Measurements from ENCODE around the gene SLC7A5. TPM values are rescaled to one million over a fixed set of nuclear protein-coding genes. Genes with fewer than 3 reads are reported as not detected.
"Not testable (repeated sequence)": the region's sequence is repeated elsewhere in the genome, so short reads cannot be mapped to it uniquely, and the experiment has no call there.

The SLC7A5 gene
- polyA plus RNA-seq, 4 donors: 3.6 to 82.2 (median 8.6) TPM

DNA sequence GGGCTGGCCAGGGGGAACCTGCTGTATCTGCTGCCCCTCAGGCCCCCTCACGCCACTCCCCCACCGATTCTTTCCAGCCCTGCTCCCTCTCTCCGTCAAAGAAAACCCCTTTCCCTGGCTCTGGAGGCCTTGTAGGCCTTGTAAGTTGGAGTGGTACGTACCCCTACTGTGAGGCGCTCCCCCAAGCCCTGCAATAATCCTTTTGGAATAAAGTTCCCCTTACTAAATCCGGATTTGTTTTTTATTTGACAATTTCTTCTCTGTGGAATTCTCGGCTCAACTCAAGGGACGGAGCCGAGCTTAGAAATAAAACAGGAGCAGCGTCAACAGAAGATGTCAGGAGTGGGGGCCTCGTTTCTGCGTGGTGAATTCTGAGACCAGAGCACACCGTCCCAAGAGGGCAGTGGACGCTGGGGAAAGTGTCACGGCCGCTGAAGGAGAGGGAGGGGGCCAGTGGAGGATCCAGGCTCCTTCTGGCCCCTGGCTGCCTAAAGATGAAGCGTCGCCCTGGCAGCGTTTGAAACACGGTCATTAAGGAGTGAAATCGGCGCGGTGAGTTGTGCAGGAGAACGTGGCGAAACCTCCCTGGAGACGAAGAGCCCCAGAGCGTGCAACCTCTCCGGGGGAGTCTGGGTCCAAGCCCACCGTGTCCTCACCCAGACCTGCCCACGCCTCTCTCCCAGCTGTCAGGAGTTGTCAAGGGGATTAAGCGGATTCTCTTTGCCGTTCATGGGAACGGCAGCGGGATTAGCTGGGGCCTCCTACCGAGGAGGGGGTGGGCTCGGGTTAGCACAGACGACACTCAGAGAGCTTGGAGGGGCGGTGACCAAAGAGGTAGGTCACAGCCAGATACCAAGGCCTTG is 47.0 kb downstream of the SLC7A5 start:
- WGBS, 3 donors: 69 to 87% (median 83%) methylated on average over 38 of the region's 38 CpGs
- DNase-seq (no peak), FAIRE-seq (no peak)
- no peaks in the 10 kb centered on the region for H3K4me1 ChIP-seq (ENCODE audit: control insufficient read depth in 3 of 3, insufficient read depth in 2 of 3, low read depth in 1 of 3, low read length in 2 of 3)
- peaks cover 0 to 15% of the 10 kb centered on the region in 2 donors for H3K9me3 ChIP-seq (ENCODE audit: control insufficient read depth in 2 of 2, insufficient read depth in 1 of 2, low read depth in 1 of 2, low read length in 1 of 2)
- H3K27ac ChIP-seq (ENCODE audit: low read depth in 1 of 3, low read length in 2 of 3): no peak overlapping the region
- H3K4me3 ChIP-seq (ENCODE audit: low read depth in 1 of 3, low read length in 3 of 3): no peak overlapping the region
- H3K27me3 ChIP-seq (ENCODE audit: control insufficient read depth in 3 of 3, insufficient read depth in 3 of 3, low read length in 3 of 3): no peaks in the 10 kb centered on the region
- no peaks in the 10 kb centered on the region for H3K36me3 ChIP-seq (ENCODE audit: control insufficient read depth in 3 of 3, insufficient read depth in 2 of 3, low read depth in 1 of 3, low read length in 3 of 3)

- H3K4me3 ChIP-seq (ENCODE audit: low read depth in 1 of 3, low read length in 3 of 3): no peak overlapping the region
- peaks cover 0 to 23% of the 10 kb centered on the region in 2 donors for H3K9me3 ChIP-seq (ENCODE audit: control insufficient read depth in 2 of 2, insufficient read depth in 1 of 2, low read depth in 1 of 2, low read length in 1 of 2)
- DNase-seq (no peak), FAIRE-seq (no peak)
- no peaks in the 10 kb centered on the region for H3K4me1 ChIP-seq (ENCODE audit: control insufficient read depth in 3 of 3, insufficient read depth in 2 of 3, low read depth in 1 of 3, low read length in 2 of 3)
- no peaks in the 10 kb centered on the region for H3K36me3 ChIP-seq (ENCODE audit: control insufficient read depth in 3 of 3, insufficient read depth in 2 of 3, low read depth in 1 of 3, low read length in 3 of 3)
- WGBS, 3 donors: 67 to 83% (median 68%) methylated on average over 18 of the region's 18 CpGs
- no peak overlapping the region for H3K27ac ChIP-seq (ENCODE audit: low read depth in 1 of 3, low read length in 2 of 3)
- H3K27me3 ChIP-seq (ENCODE audit: control insufficient read depth in 3 of 3, insufficient read depth in 3 of 3, low read length in 3 of 3): no peaks in the 10 kb centered on the region
Observed at GRCh38 chr16:87821376-87822107, 47.8 kb downstream of the SLC7A5 start.

GRCh38 chr16:87819983-87820382 is 49.3 kb downstream of the SLC7A5 start:
- FAIRE-seq (no peak), DNase-seq (no peak)
- no peaks in the 10 kb centered on the region for H3K4me1 ChIP-seq (ENCODE audit: control insufficient read depth in 3 of 3, insufficient read depth in 2 of 3, low read depth in 1 of 3, low read length in 2 of 3)
- no peaks in the 10 kb centered on the region for H3K36me3 ChIP-seq (ENCODE audit: control insufficient read depth in 3 of 3, insufficient read depth in 2 of 3, low read depth in 1 of 3, low read length in 3 of 3)
- H3K27me3 ChIP-seq (ENCODE audit: control insufficient read depth in 3 of 3, insufficient read depth in 3 of 3, low read length in 3 of 3): no peaks in the 10 kb centered on the region
- H3K4me3 ChIP-seq (ENCODE audit: low read depth in 1 of 3, low read length in 3 of 3): no peak overlapping the region
- 87 to 91% (median 90%) methylated on average over 17 of the region's 17 CpGs for WGBS, 3 donors
- peaks cover 0 to 28% of the 10 kb centered on the region in 2 donors for H3K9me3 ChIP-seq (ENCODE audit: control insufficient read depth in 2 of 2, insufficient read depth in 1 of 2, low read depth in 1 of 2, low read length in 1 of 2)
- no peak overlapping the region for H3K27ac ChIP-seq (ENCODE audit: low read depth in 1 of 3, low read length in 2 of 3)

DNA sequence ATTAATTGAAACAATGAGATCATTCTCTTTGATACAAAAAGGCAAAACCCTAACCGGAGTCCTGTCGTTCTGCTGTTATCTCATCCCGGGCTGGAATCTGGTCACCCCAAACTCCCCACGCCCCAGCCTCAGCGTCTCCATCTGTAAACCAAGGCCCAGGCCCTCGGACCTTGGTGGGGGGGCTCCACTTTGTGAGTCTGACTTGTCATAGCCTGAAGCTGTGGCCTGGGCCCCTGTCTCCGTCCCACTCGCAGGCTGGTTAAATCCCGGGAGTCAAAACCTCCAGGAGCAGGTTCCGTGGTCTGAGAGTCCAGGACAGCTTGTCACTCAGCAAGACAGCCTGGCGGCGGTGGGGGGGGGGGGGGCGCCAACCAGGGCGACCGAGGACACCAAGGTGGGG is 50.0 kb downstream of the SLC7A5 start:
- H3K27ac ChIP-seq (ENCODE audit: low read depth in 1 of 3, low read length in 2 of 3): no peak overlapping the region
- H3K4me1 ChIP-seq (ENCODE audit: control insufficient read depth in 3 of 3, insufficient read depth in 2 of 3, low read depth in 1 of 3, low read length in 2 of 3): no peaks in the 10 kb centered on the region
- 88 to 93% (median 92%) methylated on average over 15 of the region's 15 CpGs for WGBS, 3 donors
- H3K9me3 ChIP-seq (ENCODE audit: control insufficient read depth in 2 of 2, insufficient read depth in 1 of 2, low read depth in 1 of 2, low read length in 1 of 2): peaks cover 0 to 28% of the 10 kb centered on the region in 2 donors
- H3K27me3 ChIP-seq (ENCODE audit: control insufficient read depth in 3 of 3, insufficient read depth in 3 of 3, low read length in 3 of 3): no peaks in the 10 kb centered on the region
- H3K36me3 ChIP-seq (ENCODE audit: control insufficient read depth in 3 of 3, insufficient read depth in 2 of 3, low read depth in 1 of 3, low read length in 3 of 3): no peaks in the 10 kb centered on the region
- DNase-seq (no peak), FAIRE-seq (no peak)
- H3K4me3 ChIP-seq (ENCODE audit: low read depth in 1 of 3, low read length in 3 of 3): no peak overlapping the region

DNA sequence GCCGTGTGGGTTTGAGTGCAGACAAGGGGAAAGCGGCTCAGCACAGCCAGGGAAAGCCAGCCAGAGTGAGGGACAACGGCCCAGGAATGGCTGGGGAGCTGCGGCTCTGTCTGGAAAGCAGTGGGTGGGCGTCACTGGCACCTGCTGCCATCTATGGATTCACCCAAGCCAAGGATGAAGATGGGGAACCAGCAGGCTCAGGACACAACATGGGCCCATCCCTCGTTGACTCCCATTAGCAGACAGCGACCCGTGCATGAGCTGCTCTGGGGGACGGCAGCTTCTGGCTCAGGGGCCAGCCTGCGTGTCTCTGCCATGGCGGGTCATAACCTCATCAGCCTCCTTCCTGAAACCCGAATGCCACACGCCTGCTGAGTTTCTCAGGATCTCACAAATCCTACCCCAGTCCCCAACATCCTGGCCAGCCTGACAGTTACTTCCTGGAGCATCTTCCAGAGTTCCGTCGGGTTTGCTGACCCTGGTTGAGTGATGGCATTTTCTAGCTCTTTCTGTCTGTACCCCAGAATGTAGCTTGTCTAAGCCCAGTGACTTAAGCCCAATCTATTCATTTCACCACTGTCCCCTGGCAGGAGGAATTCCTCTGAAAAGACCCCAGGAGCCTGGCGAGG is 50.7 kb downstream of the SLC7A5 start:
- FAIRE-seq (no peak), DNase-seq (no peak)
- no peaks in the 10 kb centered on the region for H3K27me3 ChIP-seq (ENCODE audit: control insufficient read depth in 3 of 3, insufficient read depth in 3 of 3, low read length in 3 of 3)
- H3K4me1 ChIP-seq (ENCODE audit: control insufficient read depth in 3 of 3, insufficient read depth in 2 of 3, low read depth in 1 of 3, low read length in 2 of 3): no peaks in the 10 kb centered on the region
- H3K9me3 ChIP-seq (ENCODE audit: control insufficient read depth in 2 of 2, insufficient read depth in 1 of 2, low read depth in 1 of 2, low read length in 1 of 2): peaks cover 0 to 28% of the 10 kb centered on the region in 2 donors
- WGBS, 3 donors: 88 to 96% (median 92%) methylated on average over 15 to 16 of the region's 16 CpGs
- no peak overlapping the region for H3K27ac ChIP-seq (ENCODE audit: low read depth in 1 of 3, low read length in 2 of 3)
- H3K4me3 ChIP-seq (ENCODE audit: low read depth in 1 of 3, low read length in 3 of 3): no peak overlapping the region
- H3K36me3 ChIP-seq (ENCODE audit: control insufficient read depth in 3 of 3, insufficient read depth in 2 of 3, low read depth in 1 of 3, low read length in 3 of 3): no peaks in the 10 kb centered on the region

DNA sequence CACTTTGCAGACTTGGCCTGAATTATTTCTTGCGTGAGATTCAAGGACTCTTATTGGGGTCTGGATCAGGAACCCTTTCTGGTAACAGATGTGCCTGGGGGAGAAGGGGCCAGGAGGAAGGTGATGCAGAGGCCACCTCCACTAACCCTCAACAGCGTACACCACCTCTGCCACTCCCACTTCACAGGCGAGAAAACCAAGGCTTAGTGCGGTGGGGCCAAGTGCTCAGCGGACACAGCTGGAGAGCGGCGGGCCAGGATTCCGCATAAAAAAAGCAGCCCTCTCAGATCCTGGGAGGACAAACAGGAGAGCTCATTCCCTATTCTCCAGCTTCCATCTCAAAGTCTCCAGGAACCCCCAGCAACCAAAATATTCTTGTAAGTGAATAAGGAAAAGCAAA is 51.4 kb downstream of the SLC7A5 start:
- no peak overlapping the region for H3K4me3 ChIP-seq (ENCODE audit: low read depth in 1 of 3, low read length in 3 of 3)
- FAIRE-seq (no peak), DNase-seq (no peak)
- H3K27ac ChIP-seq (ENCODE audit: low read depth in 1 of 3, low read length in 2 of 3): no peak overlapping the region
- no peaks in the 10 kb centered on the region for H3K27me3 ChIP-seq (ENCODE audit: control insufficient read depth in 3 of 3, insufficient read depth in 3 of 3, low read length in 3 of 3)
- 96 to 98% (median 96%) methylated on average over 8 of the region's 8 CpGs for WGBS, 3 donors
- H3K4me1 ChIP-seq (ENCODE audit: control insufficient read depth in 3 of 3, insufficient read depth in 2 of 3, low read depth in 1 of 3, low read length in 2 of 3): no peaks in the 10 kb centered on the region
- peaks cover 0 to 28% of the 10 kb centered on the region in 2 donors for H3K9me3 ChIP-seq (ENCODE audit: control insufficient read depth in 2 of 2, insufficient read depth in 1 of 2, low read depth in 1 of 2, low read length in 1 of 2)
- H3K36me3 ChIP-seq (ENCODE audit: control insufficient read depth in 3 of 3, insufficient read depth in 2 of 3, low read depth in 1 of 3, low read length in 3 of 3): no peaks in the 10 kb centered on the region

GRCh38 chr16:87817370-87817769 is 51.9 kb downstream of the SLC7A5 start:
- not testable (repeated sequence) for H3K36me3 ChIP-seq (ENCODE audit: control insufficient read depth in 3 of 3, insufficient read depth in 2 of 3, low read depth in 1 of 3, low read length in 3 of 3); DNase-seq; H3K27me3 ChIP-seq (ENCODE audit: control insufficient read depth in 3 of 3, insufficient read depth in 3 of 3, low read length in 3 of 3); H3K27ac ChIP-seq (ENCODE audit: low read depth in 1 of 3, low read length in 2 of 3); H3K4me3 ChIP-seq (ENCODE audit: low read depth in 1 of 3, low read length in 3 of 3); FAIRE-seq; H3K4me1 ChIP-seq (ENCODE audit: control insufficient read depth in 3 of 3, insufficient read depth in 2 of 3, low read depth in 1 of 3, low read length in 2 of 3)
- WGBS, 3 donors: 91 to 92% (median 92%) methylated on average over 7 of the region's 7 CpGs
- H3K9me3 ChIP-seq (ENCODE audit: control insufficient read depth in 2 of 2, insufficient read depth in 1 of 2, low read depth in 1 of 2, low read length in 1 of 2): peaks cover 0 to 28% of the 10 kb centered on the region in 2 donors

GRCh38 chr16:87816507-87817100 is 52.7 kb downstream of the SLC7A5 start:
- no peak for DNase-seq
- Histone ChIP-seq H3K27me3 (ENCODE audit: control insufficient read depth in 3 of 3, insufficient read depth in 3 of 3, low read length in 3 of 3) (no peaks in the 10 kb centered on the region), H3K27ac (ENCODE audit: low read depth in 1 of 3, low read length in 2 of 3) (no peak overlapping the region), H3K4me1 (ENCODE audit: control insufficient read depth in 3 of 3, insufficient read depth in 2 of 3, low read depth in 1 of 3, low read length in 2 of 3) (no peaks in the 10 kb centered on the region), H3K9me3 (ENCODE audit: control insufficient read depth in 2 of 2, insufficient read depth in 1 of 2, low read depth in 1 of 2, low read length in 1 of 2) (peaks cover 0 to 28% of the 10 kb centered on the region in 2 donors), H3K36me3 (ENCODE audit: control insufficient read depth in 3 of 3, insufficient read depth in 2 of 3, low read depth in 1 of 3, low read length in 3 of 3) (no peaks in the 10 kb centered on the region), H3K4me3 (ENCODE audit: low read depth in 1 of 3, low read length in 3 of 3) (no peak overlapping the region)
- no peak for FAIRE-seq
- 63 to 77% (median 73%) methylated on average over 8 to 11 of the region's 11 CpGs for WGBS, 3 donors
